ENCODE measurements around the gene AP2A1. TPM values are rescaled to one million over a fixed set of nuclear protein-coding genes. Genes with fewer than 3 reads are reported as not detected.
"Not testable (repeated sequence)": the region's sequence is repeated elsewhere in the genome, so short reads cannot be mapped to it uniquely, and the experiment has no call there.

The AP2A1 gene
- 10 to 100 TPM; 34.7 to 58.8 (median 53.6) TPM for polyA plus RNA-seq
- long read RNA-seq, donor 1, transcript AP2A1-208 (1 exons, 2,238 nt) = major isoform, 19 of 68 reads
- long read RNA-seq, donor 1, partial matches to known transcripts = 33 of 68 reads
- long read RNA-seq, donor 1, other reads (novel, unspliced or antisense) = 11 of 68 reads
- long read RNA-seq, donor 2, transcript AP2A1-208 (1 exons, 2,238 nt) = major isoform, 7 of 15 reads
- long read RNA-seq, donor 2, partial matches to known transcripts = 5 of 15 reads
- long read RNA-seq, donor 2, other reads (novel, unspliced or antisense) = 0 of 15 reads
- long read RNA-seq, donor 3, transcript AP2A1-208 (1 exons, 2,238 nt) = major isoform, 19 of 21 reads
- long read RNA-seq, donor 3, partial matches to known transcripts = 0 of 21 reads
- long read RNA-seq, donor 3, other reads (novel, unspliced or antisense) = 0 of 21 reads
- long read RNA-seq, donor 4 = 0 reads
- long read RNA-seq, donor 5, transcript AP2A1-208 (1 exons, 2,238 nt) = major isoform, 12 of 13 reads
- long read RNA-seq, donor 5, partial matches to known transcripts = 0 of 13 reads
- long read RNA-seq, donor 5, other reads (novel, unspliced or antisense) = 0 of 13 reads
- long read RNA-seq, donor 6, transcript AP2A1-208 (1 exons, 2,238 nt) = major isoform, 8 of 21 reads
- long read RNA-seq, donor 6, partial matches to known transcripts = 10 of 21 reads
- long read RNA-seq, donor 6, other reads (novel, unspliced or antisense) = 0 of 21 reads
- long read RNA-seq, donor 7, transcript AP2A1-208 (1 exons, 2,238 nt) = major isoform, 17 of 32 reads
- long read RNA-seq, donor 7, partial matches to known transcripts = 7 of 32 reads
- long read RNA-seq, donor 7, other reads (novel, unspliced or antisense) = 0 of 32 reads
- long read RNA-seq, donor 8, partial matches to known transcripts = 0 of 1 reads
- long read RNA-seq, donor 8, other reads (novel, unspliced or antisense) = 0 of 1 reads
- long read RNA-seq, donor 9, partial matches to known transcripts = 0 of 3 reads
- long read RNA-seq, donor 9, other reads (novel, unspliced or antisense) = 0 of 3 reads
- long read RNA-seq, donor 10, transcript AP2A1-208 (1 exons, 2,238 nt) = major isoform, 11 of 21 reads
- long read RNA-seq, donor 10, partial matches to known transcripts = 5 of 21 reads
- long read RNA-seq, donor 10, other reads (novel, unspliced or antisense) = 0 of 21 reads

GRCh38 chr19:49766930-49767299 is at the start of gene AP2A1:
Gene AP2A1 (plus strand): TSS chr19:49767001. CDS start chr19:49767134, 133 bp downstream.
- H3K36me3 ChIP-seq (ENCODE audit: control insufficient read depth in 3 of 3, insufficient read depth in 2 of 3, low read depth in 1 of 3, low read length in 3 of 3) = peaks cover 0 to 13% (median 0%) of the 10 kb centered on the region in 3 donors
- H3K4me3 ChIP-seq (ENCODE audit: low read depth in 1 of 3, low read length in 3 of 3) = peak within 1 kb of the TSS; percentile 78 to 92 (median 79)
- peaks cover 2 to 24% (median 5%) of the 10 kb centered on the region in 3 donors for H3K4me1 ChIP-seq (ENCODE audit: control insufficient read depth in 3 of 3, insufficient read depth in 2 of 3, low read depth in 1 of 3, low read length in 2 of 3)
- no peak for DNase-seq
- no peaks in the 10 kb centered on the region for H3K27me3 ChIP-seq (ENCODE audit: control insufficient read depth in 3 of 3, insufficient read depth in 3 of 3, low read length in 3 of 3)
- FAIRE-seq = no peak
- no peaks in the 10 kb centered on the region for H3K9me3 ChIP-seq (ENCODE audit: control insufficient read depth in 2 of 2, insufficient read depth in 1 of 2, low read depth in 1 of 2, low read length in 1 of 2)
- peak within 1 kb of the TSS; percentile 84 to 89 (median 85) for H3K27ac ChIP-seq (ENCODE audit: low read depth in 1 of 3, low read length in 2 of 3)
- WGBS, 3 donors = 1% methylated on average over 29 to 38 of the region's 38 CpGs

- no peaks in the 10 kb centered on the region for H3K36me3 ChIP-seq (ENCODE audit: control insufficient read depth in 3 of 3, insufficient read depth in 2 of 3, low read depth in 1 of 3, low read length in 3 of 3)
- DNase-seq (no peak), FAIRE-seq (no peak)
- H3K9me3 ChIP-seq (ENCODE audit: control insufficient read depth in 2 of 2, insufficient read depth in 1 of 2, low read depth in 1 of 2, low read length in 1 of 2) = no peaks in the 10 kb centered on the region
- no peaks in the 10 kb centered on the region for H3K4me1 ChIP-seq (ENCODE audit: control insufficient read depth in 3 of 3, insufficient read depth in 2 of 3, low read depth in 1 of 3, low read length in 2 of 3)
- H3K27ac ChIP-seq (ENCODE audit: low read depth in 1 of 3, low read length in 2 of 3) = no peak overlapping the region
- no peaks in the 10 kb centered on the region for H3K27me3 ChIP-seq (ENCODE audit: control insufficient read depth in 3 of 3, insufficient read depth in 3 of 3, low read length in 3 of 3)
- WGBS, 3 donors = 77 to 85% (median 83%) methylated on average over 8 of the region's 8 CpGs
- no peak overlapping the region for H3K4me3 ChIP-seq (ENCODE audit: low read depth in 1 of 3, low read length in 3 of 3)
Measured at GRCh38 chr19:49718511-49718910, 48.3 kb upstream of the AP2A1 start.

- no peaks in the 10 kb centered on the region for H3K27me3 ChIP-seq (ENCODE audit: control insufficient read depth in 3 of 3, insufficient read depth in 3 of 3, low read length in 3 of 3)
- no peak for FAIRE-seq
- 62 to 76% (median 69%) methylated on average over 6 of the region's 6 CpGs for WGBS, 3 donors
Measured at GRCh38 chr19:49718991-49719390, 47.8 kb upstream of the AP2A1 start.

DNA sequence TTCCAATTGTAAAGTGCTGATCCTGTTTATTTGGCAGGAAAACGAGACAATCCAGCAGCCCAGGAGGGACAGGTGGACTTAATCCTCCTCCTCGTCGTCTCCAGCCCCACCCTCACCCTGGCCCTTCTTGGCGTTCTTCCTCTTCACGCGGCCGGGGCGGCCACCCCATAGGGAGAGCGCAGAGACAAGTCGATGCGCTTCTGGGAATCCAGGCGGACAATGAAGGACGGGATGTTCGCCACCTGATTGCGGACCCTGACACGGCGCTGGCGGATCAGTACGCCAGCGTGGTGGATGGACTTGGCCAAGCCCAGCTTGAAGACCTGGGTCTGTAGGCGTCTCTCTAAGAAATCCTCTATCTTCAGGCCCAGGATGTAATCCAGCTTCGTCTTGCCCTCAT is 47.4 kb upstream of the AP2A1 start:
- H3K4me3 ChIP-seq (ENCODE audit: low read depth in 1 of 3, low read length in 3 of 3); DNase-seq; H3K4me1 ChIP-seq (ENCODE audit: control insufficient read depth in 3 of 3, insufficient read depth in 2 of 3, low read depth in 1 of 3, low read length in 2 of 3); H3K9me3 ChIP-seq (ENCODE audit: control insufficient read depth in 2 of 2, insufficient read depth in 1 of 2, low read depth in 1 of 2, low read length in 1 of 2); H3K27me3 ChIP-seq (ENCODE audit: control insufficient read depth in 3 of 3, insufficient read depth in 3 of 3, low read length in 3 of 3); FAIRE-seq; H3K27ac ChIP-seq (ENCODE audit: low read depth in 1 of 3, low read length in 2 of 3); H3K36me3 ChIP-seq (ENCODE audit: control insufficient read depth in 3 of 3, insufficient read depth in 2 of 3, low read depth in 1 of 3, low read length in 3 of 3): not testable (repeated sequence)
- 73 to 80% (median 78%) methylated on average over 21 to 22 of the region's 22 CpGs for WGBS, 3 donors

More at GRCh38 chr19:49718991-49719390, 47.8 kb upstream of the AP2A1 start:
- Histone ChIP-seq H3K4me3 (ENCODE audit: low read depth in 1 of 3, low read length in 3 of 3) (no peak overlapping the region), H3K27ac (ENCODE audit: low read depth in 1 of 3, low read length in 2 of 3) (no peak overlapping the region), H3K4me1 (ENCODE audit: control insufficient read depth in 3 of 3, insufficient read depth in 2 of 3, low read depth in 1 of 3, low read length in 2 of 3) (no peaks in the 10 kb centered on the region), H3K9me3 (ENCODE audit: control insufficient read depth in 2 of 2, insufficient read depth in 1 of 2, low read depth in 1 of 2, low read length in 1 of 2) (no peaks in the 10 kb centered on the region), H3K36me3 (ENCODE audit: control insufficient read depth in 3 of 3, insufficient read depth in 2 of 3, low read depth in 1 of 3, low read length in 3 of 3) (no peaks in the 10 kb centered on the region)
- no peak for DNase-seq

DNA sequence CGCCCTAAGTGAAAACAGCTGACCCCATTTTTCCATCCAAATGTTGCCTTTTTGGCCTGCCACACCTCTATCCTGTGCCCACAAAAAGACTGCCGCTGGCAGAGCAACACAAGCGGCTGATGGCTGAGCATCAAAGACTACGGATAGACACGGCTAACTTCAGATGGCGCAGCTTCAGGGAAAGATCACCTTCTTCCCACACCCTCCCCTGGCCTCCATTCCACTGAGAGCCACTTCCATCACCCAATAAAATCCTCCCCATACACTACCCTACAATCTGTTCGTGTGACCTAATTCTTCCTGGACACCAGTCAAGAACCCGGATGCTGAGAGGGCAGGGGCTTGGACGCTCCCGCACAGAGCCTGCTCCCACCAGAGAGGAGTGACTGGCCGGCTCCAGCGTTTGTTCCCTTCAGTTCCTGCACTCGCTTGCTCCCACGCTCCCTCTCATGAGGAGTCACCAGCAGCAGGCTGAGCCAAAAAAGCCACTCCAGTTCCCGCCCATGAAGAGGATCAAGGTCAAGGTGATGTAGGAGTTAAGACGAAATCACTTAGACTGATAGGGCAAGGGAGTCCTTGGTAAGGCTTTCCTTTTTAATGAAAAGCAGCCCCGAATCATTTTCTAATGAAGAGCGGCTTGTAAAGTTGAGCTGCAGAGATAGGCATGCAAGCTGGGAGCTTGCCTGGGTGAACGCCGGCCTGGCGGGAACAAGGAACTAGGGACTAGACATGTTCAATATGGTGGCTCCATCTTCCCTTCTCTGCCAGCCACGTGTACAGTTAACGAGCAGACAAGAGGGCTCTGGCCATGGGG is 39.4 kb upstream of the AP2A1 start:
- Histone ChIP-seq H3K4me1 (ENCODE audit: control insufficient read depth in 3 of 3, insufficient read depth in 2 of 3, low read depth in 1 of 3, low read length in 2 of 3) (no peaks in the 10 kb centered on the region), H3K27me3 (ENCODE audit: control insufficient read depth in 3 of 3, insufficient read depth in 3 of 3, low read length in 3 of 3) (no peaks in the 10 kb centered on the region), H3K4me3 (ENCODE audit: low read depth in 1 of 3, low read length in 3 of 3) (no peak overlapping the region), H3K36me3 (ENCODE audit: control insufficient read depth in 3 of 3, insufficient read depth in 2 of 3, low read depth in 1 of 3, low read length in 3 of 3) (no peaks in the 10 kb centered on the region), H3K9me3 (ENCODE audit: control insufficient read depth in 2 of 2, insufficient read depth in 1 of 2, low read depth in 1 of 2, low read length in 1 of 2) (no peaks in the 10 kb centered on the region), H3K27ac (ENCODE audit: low read depth in 1 of 3, low read length in 2 of 3) (peak overlapping the region in 1 of 3 donors; percentile 23)
- DNase-seq (no peak), FAIRE-seq (no peak)
- WGBS, 3 donors = 71 to 73% (median 71%) methylated on average over 23 of the region's 23 CpGs

- H3K36me3 ChIP-seq (ENCODE audit: control insufficient read depth in 3 of 3, insufficient read depth in 2 of 3, low read depth in 1 of 3, low read length in 3 of 3) = no peaks in the 10 kb centered on the region
- 68 to 90% (median 71%) methylated on average over 5 of the region's 5 CpGs for WGBS, 3 donors
- no peak overlapping the region for H3K27ac ChIP-seq (ENCODE audit: low read depth in 1 of 3, low read length in 2 of 3)
- no peak overlapping the region for H3K4me3 ChIP-seq (ENCODE audit: low read depth in 1 of 3, low read length in 3 of 3)
- no peaks in the 10 kb centered on the region for H3K9me3 ChIP-seq (ENCODE audit: control insufficient read depth in 2 of 2, insufficient read depth in 1 of 2, low read depth in 1 of 2, low read length in 1 of 2)
- H3K4me1 ChIP-seq (ENCODE audit: control insufficient read depth in 3 of 3, insufficient read depth in 2 of 3, low read depth in 1 of 3, low read length in 2 of 3) = no peaks in the 10 kb centered on the region
- FAIRE-seq (no peak), DNase-seq (no peak)
- H3K27me3 ChIP-seq (ENCODE audit: control insufficient read depth in 3 of 3, insufficient read depth in 3 of 3, low read length in 3 of 3) = no peaks in the 10 kb centered on the region
Measured at GRCh38 chr19:49730166-49730565, 36.6 kb upstream of the AP2A1 start.

DNA sequence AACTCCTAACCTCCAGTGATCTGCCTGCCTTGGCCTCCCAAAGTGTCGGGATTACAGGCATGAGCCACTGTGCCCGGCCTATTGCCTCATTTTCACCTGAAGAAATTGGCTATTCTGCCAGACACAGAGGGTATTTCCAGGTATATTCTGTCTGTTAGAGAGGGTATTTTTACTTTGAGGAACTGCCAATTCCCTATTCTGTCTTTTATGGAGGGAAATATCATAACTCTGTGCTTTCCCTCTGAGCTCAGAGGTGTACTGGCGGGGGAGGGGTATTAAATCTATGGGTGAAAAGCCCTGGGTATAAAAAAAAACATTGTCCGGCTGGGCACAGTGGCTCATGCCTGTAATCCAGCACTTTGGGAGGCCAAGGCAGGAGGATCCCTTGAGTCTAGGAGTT is 28.5 kb upstream of the AP2A1 start:
- 76 to 82% (median 77%) methylated on average over 4 of the region's 4 CpGs for WGBS, 3 donors
- DNase-seq (no peak), FAIRE-seq (no peak)

More for the DNA sequence above, 28.5 kb upstream of the AP2A1 start:
- Histone ChIP-seq H3K36me3 (ENCODE audit: control insufficient read depth in 3 of 3, insufficient read depth in 2 of 3, low read depth in 1 of 3, low read length in 3 of 3) (no peaks in the 10 kb centered on the region), H3K4me1 (ENCODE audit: control insufficient read depth in 3 of 3, insufficient read depth in 2 of 3, low read depth in 1 of 3, low read length in 2 of 3) (no peaks in the 10 kb centered on the region), H3K9me3 (ENCODE audit: control insufficient read depth in 2 of 2, insufficient read depth in 1 of 2, low read depth in 1 of 2, low read length in 1 of 2) (no peaks in the 10 kb centered on the region), H3K27ac (ENCODE audit: low read depth in 1 of 3, low read length in 2 of 3) (no peak overlapping the region), H3K27me3 (ENCODE audit: control insufficient read depth in 3 of 3, insufficient read depth in 3 of 3, low read length in 3 of 3) (no peaks in the 10 kb centered on the region), H3K4me3 (ENCODE audit: low read depth in 1 of 3, low read length in 3 of 3) (no peak overlapping the region)

All from small intestine (tissue), 16 donors.